K562 (cell line): ENCODE results near the gene NDOR1. TPM values are rescaled to one million over a fixed set of nuclear protein-coding genes. Genes with fewer than 3 reads are reported as not detected.

Experiments used
- ARID1B ChIP-seq: fragments of 450-650 bp; IDR thresholded peaks from 2 replicates; pipeline ENCODE4 v1.6.1; 2016; ENCODE audit warnings: antibody characterized with exemption, mild to moderate bottlenecking, inconsistent platforms
- BCLAF1 ChIP-seq, 2 experiments: fragments of 450-650 bp in 1 of 2; IDR thresholded peaks; 2 replicates each; pipeline ENCODE4 v1.6.1; 2011 to 2017; ENCODE audit warnings: low read depth in 2 of 2, antibody characterized with exemption in 1 of 2, borderline replicate concordance in 1 of 2, low read length in 1 of 2, mild to moderate bottlenecking in 1 of 2, mixed read lengths in 1 of 2; ENCODE audit not compliant: control insufficient read depth in 1 of 2
- CLOCK ChIP-seq: fragments of 250-450 bp; sonication (Bioruptor Pico); IDR thresholded peaks from 2 replicates; pipeline ENCODE4 v1.4.0; 2020; ENCODE audit warnings: mild to moderate bottlenecking, moderate library complexity, borderline replicate concordance
- E2F5 ChIP-seq: sonication (generic); formaldehyde crosslinking; IDR thresholded peaks from 2 replicates; pipeline ENCODE4 v1.8.0; 2022; ENCODE audit warnings: mild to moderate bottlenecking, missing genetic modification reagents
- HDAC6 ChIP-seq: IDR thresholded peaks from 2 replicates; pipeline ENCODE4 v1.6.1; 2012; ENCODE audit warnings: low read depth, mild to moderate bottlenecking, control low read depth, inconsistent platforms, low read length, moderate library complexity
- POLR2AphosphoS2 ChIP-seq: IDR thresholded peaks from 2 replicates; pipeline ENCODE4 v1.6.1; 2012; ENCODE audit warnings: low read length, improper control_type of control experiment
- PRPF4 ChIP-seq: fragments of 200-400 bp; formaldehyde crosslinking; IDR thresholded peaks from one replicate; pipeline ENCODE4 v1.6.1; 2017; ENCODE audit warnings: low read length, low read depth, mild to moderate bottlenecking; ENCODE audit not compliant: insufficient read depth, poor library complexity, severe bottlenecking
- U2AF2 ChIP-seq: fragments of 200-400 bp; formaldehyde crosslinking; optimal IDR thresholded peaks from 2 replicates; pipeline ENCODE3; 2017; ENCODE audit warnings: low read depth, mild to moderate bottlenecking, low read length
- ZBTB12 ChIP-seq: fragments of 250-450 bp; sonication (Bioruptor Pico); IDR thresholded peaks from 2 replicates; pipeline ENCODE4 v1.4.0; 2020
- ZBTB8A ChIP-seq: fragments of 450-650 bp; IDR thresholded peaks from 2 replicates; pipeline ENCODE4 v1.6.1; 2018; ENCODE audit warnings: mild to moderate bottlenecking, moderate library complexity; ENCODE audit not compliant: partially characterized antibody
- ZNF175 ChIP-seq: fragments of 200-800 bp; sonication (Bioruptor generic); IDR thresholded peaks from 2 replicates; pipeline ENCODE4 v1.6.1; 2016; ENCODE audit warnings: low read depth, mild to moderate bottlenecking, missing genetic modification characterization, missing compliant biosample characterization
- ZNF431 ChIP-seq: sonication (generic); formaldehyde crosslinking; IDR thresholded peaks from 2 replicates; pipeline ENCODE4 v1.8.0; 2022; ENCODE audit warnings: mild to moderate bottlenecking, missing genetic modification reagents
- ZNF511 ChIP-seq: sonication (generic); formaldehyde crosslinking; IDR thresholded peaks from 2 replicates; pipeline ENCODE4 v1.8.0; 2022; ENCODE audit warnings: mild to moderate bottlenecking, missing genetic modification reagents
- polyA plus RNA-seq, 8 experiments: library from polyadenylated mRNA; depleted of rRNA in 4 of 8; stranded (reverse) in 5 of 8; unstranded in 3 of 8; fragments of >200 nt; fragmentation: Nextera tagmentation in 2 of 8; fragmentation: Illumina TruSeq in 1 of 8; extraction: Ambion mirVana in 2 of 8; extraction: Trizol in 1 of 8; gene quantifications; 2 replicates each; pipeline versions ENCODE4 v1.2.1 to v1.2.3, GENCODE V29; 2011 to 2014; ENCODE audit warnings: inconsistent platforms in 1 of 8, missing spikeins in 1 of 8
- total RNA-seq, 7 experiments: library from RNA; depleted of rRNA in 6 of 7; stranded (reverse); fragments of >200 nt in 6 of 7; fragmentation: Illumina TruSeq in 2 of 7; extraction: Trizol in 2 of 7; gene quantifications; 2 replicates each; pipeline versions ENCODE4 v1.2.1 to v1.2.3, GENCODE V29; 2011 to 2021; ENCODE audit warnings: low replicate concordance in 1 of 7
- TF ChIP-seq, protein P1 (sequence below): fragments of 450-650 bp; IDR thresholded peaks from 2 replicates; pipeline ENCODE4 v1.7.1; 2018; ENCODE audit warnings: mild to moderate bottlenecking, low read depth; ENCODE audit not compliant: partially characterized antibody

The NDOR1 gene
- total and polyA plus RNA-seq, 9 of the 15 experiments (the other 6 are each of a cell fraction or from before 2014, with no cell fraction given) = 0.06 to 36.9 (median 6.9) TPM

- TF ChIP-seq BCLAF1 (IDR thresholded peaks at IDR 0.05; ENCODE audit: borderline replicate concordance in 1 of 2, control insufficient read depth in 1 of 2, low read depth in 2 of 2, low read length in 1 of 2) (peak in 1 of 2 experiments; percentile 8; a peak in 1 of 4 replicates), E2F5 (0 out of 2 replicates have a peak, but pooled peaks have one; percentile 22), ZBTB8A (no peak), POLR2AphosphoS2 (peak; percentile 93; the same call in 1 of the 2 replicates), ZBTB12 (CRISPR knock-in tag) (no peak), ZNF511 (CRISPR knock-in tag) (peak; percentile 79), ZNF175 (no peak), CLOCK (CRISPR knock-in tag) (no peak), PRPF4 (peak; percentile 98), ZNF431 (CRISPR knock-in tag) (no peak), ARID1B (no peak), U2AF2 (no peak), HDAC6 (no peak)
- TF ChIP-seq, protein P1, sequence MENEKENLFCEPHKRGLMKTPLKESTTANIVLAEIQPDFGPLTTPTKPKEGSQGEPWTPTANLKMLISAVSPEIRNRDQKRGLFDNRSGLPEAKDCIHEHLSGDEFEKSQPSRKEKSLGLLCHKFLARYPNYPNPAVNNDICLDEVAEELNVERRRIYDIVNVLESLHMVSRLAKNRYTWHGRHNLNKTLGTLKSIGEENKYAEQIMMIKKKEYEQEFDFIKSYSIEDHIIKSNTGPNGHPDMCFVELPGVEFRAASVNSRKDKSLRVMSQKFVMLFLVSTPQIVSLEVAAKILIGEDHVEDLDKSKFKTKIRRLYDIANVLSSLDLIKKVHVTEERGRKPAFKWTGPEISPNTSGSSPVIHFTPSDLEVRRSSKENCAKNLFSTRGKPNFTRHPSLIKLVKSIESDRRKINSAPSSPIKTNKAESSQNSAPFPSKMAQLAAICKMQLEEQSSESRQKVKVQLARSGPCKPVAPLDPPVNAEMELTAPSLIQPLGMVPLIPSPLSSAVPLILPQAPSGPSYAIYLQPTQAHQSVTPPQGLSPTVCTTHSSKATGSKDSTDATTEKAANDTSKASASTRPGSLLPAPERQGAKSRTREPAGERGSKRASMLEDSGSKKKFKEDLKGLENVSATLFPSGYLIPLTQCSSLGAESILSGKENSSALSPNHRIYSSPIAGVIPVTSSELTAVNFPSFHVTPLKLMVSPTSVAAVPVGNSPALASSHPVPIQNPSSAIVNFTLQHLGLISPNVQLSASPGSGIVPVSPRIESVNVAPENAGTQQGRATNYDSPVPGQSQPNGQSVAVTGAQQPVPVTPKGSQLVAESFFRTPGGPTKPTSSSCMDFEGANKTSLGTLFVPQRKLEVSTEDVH = no peak
Measured at GRCh38 chr9:137240841-137241489, 35.5 kb downstream of the NDOR1 start, which contains the start of gene TUBB4B (continued).
